Measurements from ENCODE around the gene DPH3. TPM values are rescaled to one million over a fixed set of nuclear protein-coding genes. Genes with fewer than 3 reads are reported as not detected.

Gene DPH3
- total and polyA plus RNA-seq, 9 of the 15 experiments (the other 6 are each of a cell fraction or from before 2014, with no cell fraction given) = 15.9 to 131 (median 38.7) TPM

GRCh38 chr3:16277471-16277870, 12.7 kb upstream of the DPH3 start:
- Histone ChIP-seq H2AFZ (ENCODE audit: low read depth, low read length) (no peak overlapping the region), H3K27me3 (ENCODE audit: control insufficient read depth in 2 of 2, insufficient read depth in 2 of 2, low read length in 2 of 2) (no peaks in the 10 kb centered on the region), H3K9me1 (ENCODE audit: control insufficient read depth, insufficient read depth, low read length) (no peaks in the 10 kb centered on the region), H3K79me2 (ENCODE audit: control insufficient read depth, insufficient read depth, low read length) (0 out of 3 replicates have a peak, but pooled peaks cover 3% of the 10 kb centered on the region), H3K9ac (ENCODE audit: insufficient read depth in 1 of 2, low read depth in 2 of 2, low read length in 2 of 2) (no peak overlapping the region), H3K9me3 (replicated peaks; ENCODE audit: control insufficient read depth, insufficient read depth, low read depth, low read length) (no peaks in the 10 kb centered on the region), H3K36me3 (ENCODE audit: control insufficient read depth, insufficient read depth, low read length) (peaks cover 91% of the 10 kb centered on the region), H3K4me2 (ENCODE audit: insufficient read depth, low read length) (no peak overlapping the region), H3K4me1 (replicated peaks in 1 of 2; ENCODE audit: control insufficient read depth in 2 of 2, insufficient read depth in 2 of 2, low read length in 2 of 2) (no peaks in the 10 kb centered on the region), H3K27ac (ENCODE audit: extremely low read depth, low read depth, low read length) (no peak overlapping the region), H4K20me1 (replicated peaks; ENCODE audit: control insufficient read depth, insufficient read depth, low read length) (no peaks in the 10 kb centered on the region; the same call in 1 of the 2 replicates), H3K4me3 (no peak overlapping the region)
- peak; percentile 15 for FAIRE-seq
- BruUV-seq (replicated peaks) = no TSS peak
- no peak for ATAC-seq
- ChIA-PET CTCF (ENCODE audit: low intra/inter-chr PET ratio) (no interaction called here), POLR2A (interaction anchor here (0.5 to 1.0 kb wide), 2 partner anchors 10 to 40 kb away, joined by 3 to 4 read pairs; no protein-coding TSS in a partner anchor)
- TF ChIP-seq CHD4 (IDR thresholded peaks at IDR 0.05; ENCODE audit: insufficient read depth, insufficient replicate concordance, low read depth, low read length, poor library complexity, severe bottlenecking) (no peak), SMARCA4 (IDR thresholded peaks at IDR 0.05) (no peak), HMG20B (CRISPR knock-in tag; IDR thresholded peaks at IDR 0.05) (no peak), FOXO4 (CRISPR knock-in tag; IDR thresholded peaks at IDR 0.05) (no peak), ZNF395 (CRISPR knock-in tag; IDR thresholded peaks at IDR 0.05) (no peak), ZNF224 (CRISPR knock-in tag; IDR thresholded peaks at IDR 0.05) (no peak)
- intact Hi-C loops (cut with micrococcal nuclease) (no loop called here), in situ Hi-C loops (cut with MboI) (no loop called here)
- no peak for DNase-seq (ENCODE audit: extremely low read depth in 1 of 4, low spot score in 3 of 4)
- 90% methylated on average over 3 of the region's 3 CpGs for WGBS (ENCODE audit: insufficient coverage, low coverage, missing lambda C conversion rate)

Data from K562 (cell line).